ENCODE results near the gene PKD2L2. TPM values are rescaled to one million over a fixed set of nuclear protein-coding genes. Genes with fewer than 3 reads are reported as not detected.

The PKD2L2 gene
- total RNA-seq, 2 experiments from 2014 or later = not detected

DNA sequence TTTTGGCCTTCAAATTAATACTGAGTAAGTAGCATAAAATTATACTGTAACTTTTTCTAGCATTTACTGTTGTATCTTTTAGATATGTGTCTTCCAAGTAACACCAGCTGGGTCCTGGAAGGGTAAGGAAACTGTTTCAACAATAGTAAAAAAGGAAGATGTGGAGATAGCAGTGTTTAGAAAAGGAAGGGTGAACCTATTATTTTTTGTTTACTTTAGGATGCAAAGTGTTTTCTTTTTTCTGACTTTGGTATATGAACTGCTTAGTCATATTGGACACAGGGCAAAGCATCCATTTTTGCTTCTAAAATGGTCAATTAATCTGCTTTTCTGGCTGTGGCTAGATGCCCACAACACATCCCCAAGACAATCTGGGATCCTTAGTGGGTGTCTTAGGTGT is 5.3 kb downstream of the PKD2L2 start:
- CTCF ChIA-PET = no interaction called here
- no peaks in the 10 kb centered on the region for H3K9me3 Mint-ChIP-seq
- no peak overlapping the region for H3K4me3 Mint-ChIP-seq
- H3K27me3 Mint-ChIP-seq = no peaks in the 10 kb centered on the region
- POLR2A ChIA-PET = no interaction called here
- no peaks in the 10 kb centered on the region for H3K36me3 Mint-ChIP-seq
- H3K27ac Mint-ChIP-seq = no peak overlapping the region
- no peak for DNase-seq
- intact Hi-C loops (cut with micrococcal nuclease) = no loop called here
- peaks cover 4% of the 10 kb centered on the region for H3K4me1 Mint-ChIP-seq (ENCODE audit: low read depth)

DNA sequence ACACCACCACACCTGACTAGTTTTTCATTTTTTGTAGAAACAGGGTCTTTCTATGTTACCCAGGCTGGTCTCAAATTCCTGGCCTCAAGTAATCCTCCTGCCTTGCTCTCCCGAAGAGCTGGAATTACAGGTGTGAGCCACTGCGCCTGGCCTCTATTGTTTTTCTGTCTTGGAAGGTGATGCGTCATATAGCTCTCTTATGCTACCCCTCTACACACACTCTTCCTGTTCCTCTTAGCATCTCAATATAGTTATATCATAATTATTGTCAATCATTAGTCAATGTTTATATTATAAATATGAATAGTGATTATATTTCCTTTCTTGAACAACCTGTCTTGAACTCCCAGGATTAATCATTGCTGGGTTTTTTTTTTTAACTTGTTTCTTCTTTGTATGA is 7.3 kb downstream of the PKD2L2 start:
- ChIA-PET CTCF (interaction anchor here (0.7 to 1.3 kb wide), 2 partner anchors 117 to 206 kb away, joined by 3 read pairs; no protein-coding TSS in a partner anchor), POLR2A (no interaction called here)
- Mint-ChIP-seq H3K9me3 (no peaks in the 10 kb centered on the region), H3K4me1 (ENCODE audit: low read depth) (no peaks in the 10 kb centered on the region), H3K27ac (no peak overlapping the region), H3K4me3 (no peak overlapping the region), H3K36me3 (no peaks in the 10 kb centered on the region), H3K27me3 (peaks cover under 1% of the 10 kb centered on the region)
- no peak for DNase-seq
- intact Hi-C loops (cut with micrococcal nuclease) = no loop called here

- intact Hi-C loops (cut with micrococcal nuclease) = no loop called here
- no peak for DNase-seq
- H3K4me1 Mint-ChIP-seq (ENCODE audit: low read depth) = no peaks in the 10 kb centered on the region
- ChIA-PET POLR2A (no interaction called here), CTCF (no interaction called here)
- no peaks in the 10 kb centered on the region for H3K36me3 Mint-ChIP-seq
- no peak overlapping the region for H3K27ac Mint-ChIP-seq
- no peak overlapping the region for H3K4me3 Mint-ChIP-seq
- peaks cover 4% of the 10 kb centered on the region for H3K27me3 Mint-ChIP-seq
- no peaks in the 10 kb centered on the region for H3K9me3 Mint-ChIP-seq
These were observed 10.2 kb downstream of the PKD2L2 start for GRCh38 chr5:137899493-137899892.

DNA sequence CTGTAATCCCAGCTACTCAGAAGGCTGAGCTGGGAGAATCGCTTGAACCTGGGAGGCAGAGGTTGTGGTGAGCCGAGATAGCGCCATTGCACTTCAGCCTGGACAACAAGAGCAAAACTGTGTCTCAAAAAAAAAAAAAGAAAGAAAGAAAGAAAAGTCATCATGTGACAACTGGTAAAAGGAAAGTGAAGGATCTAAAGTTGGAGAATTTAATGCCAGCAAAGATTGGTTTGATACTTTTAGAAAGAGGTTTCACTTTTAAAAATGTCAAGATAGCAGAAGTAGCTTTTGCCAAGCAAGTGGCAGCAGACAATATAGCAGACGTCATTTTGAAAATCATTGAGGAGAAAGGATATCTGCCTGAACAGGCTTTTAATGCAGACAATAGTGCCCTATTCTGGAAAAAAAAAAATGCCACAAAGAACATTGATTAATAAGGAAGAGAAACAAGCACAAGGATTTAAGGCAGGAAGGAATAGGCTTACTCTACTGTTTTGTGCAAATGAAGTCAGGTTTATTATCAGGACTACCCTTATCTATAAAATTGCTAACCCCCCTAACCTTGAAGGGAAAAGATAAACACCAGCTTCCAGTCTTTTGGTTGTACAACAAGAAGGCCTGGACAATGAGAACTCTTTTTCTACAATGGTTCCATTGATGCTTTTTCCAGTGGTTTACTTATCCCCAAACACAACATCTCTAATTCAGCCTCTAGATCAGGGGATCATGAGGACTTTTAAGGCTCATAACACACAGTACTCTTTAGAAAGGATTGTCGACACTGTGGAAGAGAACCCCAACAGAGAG is 12.0 kb downstream of the PKD2L2 start:
- H3K4me3 Mint-ChIP-seq = no peak overlapping the region
- CTCF ChIA-PET = no interaction called here

GRCh38 chr5:137902408-137903133 is 13.3 kb downstream of the PKD2L2 start:
- Mint-ChIP-seq H3K27me3 (peaks cover 4% of the 10 kb centered on the region), H3K27ac (no peak overlapping the region), H3K9me3 (no peaks in the 10 kb centered on the region), H3K4me3 (no peak overlapping the region), H3K4me1 (ENCODE audit: low read depth) (no peaks in the 10 kb centered on the region), H3K36me3 (no peaks in the 10 kb centered on the region)
- ChIA-PET POLR2A (no interaction called here), CTCF (no interaction called here)
- DNase-seq = no peak
- intact Hi-C loops (cut with micrococcal nuclease) = no loop called here

More for the DNA sequence above, 12.0 kb downstream of the PKD2L2 start:
- H3K27me3 Mint-ChIP-seq = peaks cover 4% of the 10 kb centered on the region
- H3K27ac Mint-ChIP-seq = no peak overlapping the region
- DNase-seq = no peak
- intact Hi-C loops (cut with micrococcal nuclease) = no loop called here
- POLR2A ChIA-PET = interaction anchor here (0.6 kb wide), 1 partner anchor 36 kb away, joined by 3 read pairs; no protein-coding TSS in a partner anchor
- H3K9me3 Mint-ChIP-seq = no peaks in the 10 kb centered on the region
- H3K36me3 Mint-ChIP-seq = no peaks in the 10 kb centered on the region
- H3K4me1 Mint-ChIP-seq (ENCODE audit: low read depth) = no peaks in the 10 kb centered on the region

DNA sequence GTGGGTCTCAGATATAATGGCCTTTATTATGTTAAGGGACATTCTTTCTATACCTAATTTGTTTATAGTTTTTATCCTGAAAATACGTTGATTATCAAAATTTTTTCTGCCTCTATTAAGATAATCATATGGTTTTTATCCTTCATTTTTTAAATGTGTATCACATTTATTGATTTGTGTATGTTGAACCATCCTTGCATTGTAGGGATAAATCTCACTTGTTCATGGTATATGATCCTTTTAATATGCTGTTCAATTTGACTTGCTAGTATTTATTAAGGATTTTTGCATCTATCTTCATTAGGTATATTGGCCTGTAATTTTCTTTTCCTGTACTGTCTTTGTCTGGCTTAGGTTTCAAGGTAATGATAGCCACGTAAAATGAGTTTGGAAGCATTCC is 25.5 kb downstream of the PKD2L2 start:
- H3K4me1 Mint-ChIP-seq (ENCODE audit: low read depth) = no peaks in the 10 kb centered on the region
- H3K27ac Mint-ChIP-seq = no peak overlapping the region
- H3K4me3 Mint-ChIP-seq = no peak overlapping the region
- DNase-seq = no peak
- ChIA-PET CTCF (interaction anchor here (1.1 kb wide), 1 partner anchor 11 kb away, joined by 3 read pairs; no protein-coding TSS in a partner anchor), POLR2A (no interaction called here)
- intact Hi-C loops (cut with micrococcal nuclease) = no loop called here
- H3K36me3 Mint-ChIP-seq = peaks cover 3% of the 10 kb centered on the region
- H3K9me3 Mint-ChIP-seq = peaks cover 20% of the 10 kb centered on the region
- peaks cover 4% of the 10 kb centered on the region for H3K27me3 Mint-ChIP-seq

- intact Hi-C loops (cut with micrococcal nuclease) = no loop called here
- Mint-ChIP-seq H3K9me3 (peaks cover 20% of the 10 kb centered on the region), H3K4me3 (no peak overlapping the region), H3K27me3 (no peaks in the 10 kb centered on the region), H3K27ac (no peak overlapping the region), H3K36me3 (peaks cover 3% of the 10 kb centered on the region), H3K4me1 (ENCODE audit: low read depth) (no peaks in the 10 kb centered on the region)
- POLR2A ChIA-PET = no interaction called here
- no peak for DNase-seq
- CTCF ChIA-PET = no interaction called here
These were observed 27.7 kb downstream of the PKD2L2 start for GRCh38 chr5:137916923-137917322.

GRCh38 chr5:137921931-137922330 is 32.7 kb downstream of the PKD2L2 start:
- Mint-ChIP-seq H3K27ac (no peak overlapping the region), H3K36me3 (peaks cover under 1% of the 10 kb centered on the region), H3K27me3 (no peaks in the 10 kb centered on the region), H3K9me3 (peaks cover 3% of the 10 kb centered on the region), H3K4me3 (no peak overlapping the region), H3K4me1 (ENCODE audit: low read depth) (no peaks in the 10 kb centered on the region)
- no peak for DNase-seq
- ChIA-PET CTCF (interaction anchor here (1.0 kb wide), 1 partner anchor 261 kb away, joined by 3 read pairs; no protein-coding TSS in a partner anchor), POLR2A (no interaction called here)
- intact Hi-C loops (cut with micrococcal nuclease) = no loop called here

DNA sequence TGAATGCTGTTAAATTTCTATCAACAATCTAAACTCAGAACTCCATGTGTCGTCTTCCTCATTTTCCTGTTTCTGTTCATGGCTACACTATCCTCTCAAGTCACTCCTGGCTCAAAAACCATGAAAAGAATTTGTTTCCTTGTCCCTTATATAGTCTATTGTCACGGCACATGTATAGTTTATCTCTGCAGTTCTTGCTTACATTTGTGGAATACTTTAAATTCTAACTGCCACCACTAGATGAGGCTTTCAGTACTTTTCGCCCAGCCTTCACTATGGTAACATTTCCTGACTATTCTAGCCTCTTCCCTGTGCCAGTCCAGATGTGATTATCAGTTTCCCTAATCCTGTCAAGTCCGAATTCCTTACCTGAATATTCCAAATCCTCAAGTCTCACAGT is 34.6 kb downstream of the PKD2L2 start:
- ChIA-PET POLR2A (no interaction called here), CTCF (no interaction called here)
- Mint-ChIP-seq H3K27me3 (no peaks in the 10 kb centered on the region), H3K4me1 (ENCODE audit: low read depth) (no peaks in the 10 kb centered on the region), H3K27ac (no peak overlapping the region), H3K9me3 (no peaks in the 10 kb centered on the region), H3K4me3 (no peak overlapping the region), H3K36me3 (no peaks in the 10 kb centered on the region)
- intact Hi-C loops (cut with micrococcal nuclease) = no loop called here
- no peak for DNase-seq

DNA sequence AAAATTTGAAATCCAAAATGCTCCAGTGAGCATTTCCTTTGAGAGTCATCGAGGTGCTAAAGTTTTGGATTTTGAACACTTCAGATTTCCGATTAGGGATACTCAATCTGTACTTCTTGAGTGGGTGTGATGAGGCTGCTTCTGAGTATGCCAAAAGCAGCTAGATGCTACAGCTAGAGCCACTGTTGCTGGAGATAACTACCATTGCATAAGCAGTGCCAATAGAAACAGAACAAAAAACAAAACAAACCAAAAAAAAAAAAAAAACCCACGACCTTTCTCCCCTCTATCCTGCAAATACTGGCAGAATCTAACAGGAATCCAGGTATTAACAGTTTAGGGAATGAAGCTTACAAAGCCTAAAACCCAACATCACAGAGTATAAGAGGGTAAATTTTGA is 43.5 kb downstream of the PKD2L2 start:
- Mint-ChIP-seq H3K4me3 (no peak overlapping the region), H3K36me3 (peaks cover 10% of the 10 kb centered on the region)

DNA sequence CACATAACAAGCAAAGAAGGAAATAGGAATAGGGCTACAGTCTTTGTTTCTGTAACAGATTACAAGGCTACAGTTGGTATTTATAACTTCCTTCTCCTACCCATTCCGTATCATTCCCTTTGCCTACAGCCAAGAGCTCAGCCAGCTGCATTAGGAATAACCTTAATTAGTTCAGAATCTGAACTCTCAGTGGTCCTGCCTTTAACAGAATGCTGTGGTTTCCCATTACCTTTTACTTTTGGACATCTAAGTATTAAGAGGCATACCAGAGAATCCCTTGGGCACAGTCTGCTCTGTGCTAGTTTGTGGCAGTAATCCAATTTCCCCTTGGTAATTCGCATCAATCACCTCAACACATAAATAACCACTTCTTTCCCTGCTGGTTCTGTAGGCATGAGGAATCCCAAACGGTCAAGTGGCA is 44.2 kb downstream of the PKD2L2 start:
- no peaks in the 10 kb centered on the region for H3K9me3 Mint-ChIP-seq
- H3K27ac Mint-ChIP-seq = no peak overlapping the region
- ChIA-PET CTCF (no interaction called here), POLR2A (interaction anchor here (1.0 kb wide), 1 partner anchor 11 kb away, joined by 4 read pairs; no protein-coding TSS in a partner anchor)
- DNase-seq = no peak
- no peak overlapping the region for H3K4me3 Mint-ChIP-seq
- H3K27me3 Mint-ChIP-seq = no peaks in the 10 kb centered on the region
- peaks cover 10% of the 10 kb centered on the region for H3K36me3 Mint-ChIP-seq
- intact Hi-C loops (cut with micrococcal nuclease) = loop anchor here (10.0 kb wide), 1 partner anchor 179 kb away; the partner anchor contains the start of gene HNRNPA0
- peaks cover 7% of the 10 kb centered on the region for H3K4me1 Mint-ChIP-seq (ENCODE audit: low read depth)

More for the DNA sequence above, 43.5 kb downstream of the PKD2L2 start:
- POLR2A ChIA-PET = interaction anchor here (1.0 kb wide), 1 partner anchor 12 kb away, joined by 4 read pairs; no protein-coding TSS in a partner anchor
- no peak overlapping the region for H3K27ac Mint-ChIP-seq
- CTCF ChIA-PET = no interaction called here
- H3K27me3 Mint-ChIP-seq = no peaks in the 10 kb centered on the region
- intact Hi-C loops (cut with micrococcal nuclease) = loop anchor here (10.0 kb wide), 1 partner anchor 178 kb away; the partner anchor contains the start of gene HNRNPA0
- H3K9me3 Mint-ChIP-seq = no peaks in the 10 kb centered on the region
- peaks cover 4% of the 10 kb centered on the region for H3K4me1 Mint-ChIP-seq (ENCODE audit: low read depth)
- DNase-seq = no peak

DNA sequence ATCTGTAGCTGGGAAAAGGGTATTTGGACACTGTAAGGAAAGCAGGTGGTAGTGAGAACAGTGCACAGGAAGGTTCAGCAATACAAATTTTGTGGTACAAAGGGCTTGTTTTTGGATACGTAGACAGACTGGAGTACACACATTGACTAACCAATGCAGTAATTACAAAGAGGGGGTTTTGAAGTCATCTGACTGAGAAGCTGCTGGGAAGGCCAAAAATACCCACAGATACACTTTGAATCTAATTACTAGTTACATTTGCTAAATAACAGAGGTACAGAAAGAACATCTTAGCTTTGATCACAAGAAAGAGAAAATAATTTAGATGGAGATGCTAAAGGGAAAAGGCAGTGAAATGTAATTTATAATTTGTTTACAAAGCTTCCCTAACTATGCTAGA is 45.9 kb downstream of the PKD2L2 start:
- POLR2A ChIA-PET = no interaction called here
- DNase-seq = no peak
- intact Hi-C loops (cut with micrococcal nuclease) = loop anchor here (10.0 kb wide), 1 partner anchor 180 kb away; the partner anchor contains the start of gene HNRNPA0
- Mint-ChIP-seq H3K27ac (no peak overlapping the region), H3K27me3 (no peaks in the 10 kb centered on the region), H3K9me3 (no peaks in the 10 kb centered on the region), H3K4me1 (ENCODE audit: low read depth) (peaks cover 18% of the 10 kb centered on the region), H3K4me3 (no peak overlapping the region), H3K36me3 (peaks cover 24% of the 10 kb centered on the region)
- CTCF ChIA-PET = interaction anchor here (0.6 to 0.9 kb wide), 2 partner anchors 56 to 91 kb away, joined by 3 read pairs; no protein-coding TSS in a partner anchor

Data from activated CD4-positive, alpha-beta memory T cell treated with anti-CD3 and anti-CD28 coated beads for 36 hours (primary cell).